Measurements from ENCODE around the gene DMGDH. TPM values are rescaled to one million over a fixed set of nuclear protein-coding genes. Genes with fewer than 3 reads are reported as not detected.

The DMGDH gene
- total RNA-seq, 1 donor from 2014 or later, result 11.6 TPM

- no peak for DNase-seq (ENCODE audit: low read depth)
- H3K4me3 ChIP-seq (ENCODE audit: low read depth, low read length), result no peak overlapping the region
- no peaks in the 10 kb centered on the region for H3K36me3 ChIP-seq (ENCODE audit: control insufficient read depth, insufficient read depth, low read length)
- peaks cover 2% of the 10 kb centered on the region for H3K27me3 ChIP-seq (ENCODE audit: control insufficient read depth, insufficient read depth, low read length)
- FAIRE-seq, result no peak
- no peak for TF ChIP-seq CTCF (IDR thresholded peaks at IDR 0.05; ENCODE audit: insufficient read depth, low read length, severe bottlenecking)
Measured at GRCh38 chr5:79088507-79088906, 19.0 kb upstream of the DMGDH start.

GRCh38 chr5:79086116-79086515, 16.6 kb upstream of the DMGDH start:
- no peak for FAIRE-seq
- Histone ChIP-seq H3K27me3 (ENCODE audit: control insufficient read depth, insufficient read depth, low read length) (no peaks in the 10 kb centered on the region), H3K36me3 (ENCODE audit: control insufficient read depth, insufficient read depth, low read length) (no peaks in the 10 kb centered on the region), H3K4me3 (ENCODE audit: low read depth, low read length) (no peak overlapping the region)
- TF ChIP-seq CTCF (IDR thresholded peaks at IDR 0.05; ENCODE audit: insufficient read depth, low read length, severe bottlenecking), result no peak
- no peak for DNase-seq (ENCODE audit: low read depth)

- FAIRE-seq (no peak), DNase-seq (ENCODE audit: low read depth) (peak; percentile 43)
- Histone ChIP-seq H3K36me3 (ENCODE audit: control insufficient read depth, insufficient read depth, low read length) (no peaks in the 10 kb centered on the region), H3K4me3 (ENCODE audit: low read depth, low read length) (no peak overlapping the region), H3K27me3 (ENCODE audit: control insufficient read depth, insufficient read depth, low read length) (no peaks in the 10 kb centered on the region)
- no peak for TF ChIP-seq CTCF (IDR thresholded peaks at IDR 0.05; ENCODE audit: insufficient read depth, low read length, severe bottlenecking)
Measured at GRCh38 chr5:79081779-79082178, 12.3 kb upstream of the DMGDH start.

- no peaks in the 10 kb centered on the region for H3K36me3 ChIP-seq (ENCODE audit: control insufficient read depth, insufficient read depth, low read length)
- no peaks in the 10 kb centered on the region for H3K27me3 ChIP-seq (ENCODE audit: control insufficient read depth, insufficient read depth, low read length)
- DNase-seq (ENCODE audit: low read depth) (no peak), FAIRE-seq (no peak)
- TF ChIP-seq CTCF (IDR thresholded peaks at IDR 0.05; ENCODE audit: insufficient read depth, low read length, severe bottlenecking), result no peak
- H3K4me3 ChIP-seq (ENCODE audit: low read depth, low read length), result no peak overlapping the region
Measured at GRCh38 chr5:79080804-79081203, 11.3 kb upstream of the DMGDH start.

GRCh38 chr5:79077680-79078365, 8.3 kb upstream of the DMGDH start:
- TF ChIP-seq CTCF (IDR thresholded peaks at IDR 0.05; ENCODE audit: insufficient read depth, low read length, severe bottlenecking), result no peak
- Histone ChIP-seq H3K27me3 (ENCODE audit: control insufficient read depth, insufficient read depth, low read length) (no peaks in the 10 kb centered on the region), H3K36me3 (ENCODE audit: control insufficient read depth, insufficient read depth, low read length) (no peaks in the 10 kb centered on the region), H3K4me3 (ENCODE audit: low read depth, low read length) (no peak overlapping the region)
- FAIRE-seq, result peak; percentile 32
- peak; percentile 28 for DNase-seq (ENCODE audit: low read depth)

GRCh38 chr5:79076819-79077218, 7.3 kb upstream of the DMGDH start:
- TF ChIP-seq CTCF (IDR thresholded peaks at IDR 0.05; ENCODE audit: insufficient read depth, low read length, severe bottlenecking), result no peak

More at GRCh38 chr5:79076819-79077218, 7.3 kb upstream of the DMGDH start:
- FAIRE-seq (no peak), DNase-seq (ENCODE audit: low read depth) (no peak)
- Histone ChIP-seq H3K27me3 (ENCODE audit: control insufficient read depth, insufficient read depth, low read length) (no peaks in the 10 kb centered on the region), H3K36me3 (ENCODE audit: control insufficient read depth, insufficient read depth, low read length) (no peaks in the 10 kb centered on the region), H3K4me3 (ENCODE audit: low read depth, low read length) (no peak overlapping the region)
